AG20443 (cell line): Measurements from ENCODE around the gene FBXL17.

Experiments
- DNase-seq: peaks from one replicate; pipeline ENCODE4 v3.0.0; 2012; ENCODE audit warnings: low spot score, mixed read lengths

The FBXL17 gene

DNA sequence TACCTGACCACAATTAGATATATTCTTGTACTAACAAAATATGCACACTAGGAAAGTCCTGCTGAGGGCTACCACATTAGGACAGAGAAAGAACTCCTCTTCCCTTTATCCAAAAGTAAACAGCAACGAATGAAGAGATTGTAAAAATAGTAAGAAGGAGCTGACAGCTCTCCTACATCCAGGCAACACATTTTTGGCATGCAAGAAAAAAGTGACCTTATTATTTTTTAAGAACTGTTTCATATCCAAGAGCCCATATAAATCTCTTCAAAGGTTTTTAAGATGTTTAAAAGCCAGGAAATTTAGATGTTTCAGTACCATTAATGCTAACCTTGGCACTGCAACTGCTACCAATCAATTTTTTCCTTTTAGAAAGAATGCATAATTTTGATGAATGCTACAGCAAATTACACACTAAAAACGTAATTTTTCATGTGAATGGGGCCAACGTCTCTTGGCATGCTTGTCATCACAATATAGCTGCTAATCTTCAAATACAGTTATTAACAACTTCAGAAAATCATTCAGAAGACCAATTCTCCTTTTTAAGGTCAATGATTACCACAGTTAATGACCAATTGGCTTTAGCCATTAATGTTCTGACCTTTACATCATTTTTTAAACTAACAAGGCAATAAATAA is 132.0 kb downstream of the FBXL17 start:
- DNase-seq = no peak

DNA sequence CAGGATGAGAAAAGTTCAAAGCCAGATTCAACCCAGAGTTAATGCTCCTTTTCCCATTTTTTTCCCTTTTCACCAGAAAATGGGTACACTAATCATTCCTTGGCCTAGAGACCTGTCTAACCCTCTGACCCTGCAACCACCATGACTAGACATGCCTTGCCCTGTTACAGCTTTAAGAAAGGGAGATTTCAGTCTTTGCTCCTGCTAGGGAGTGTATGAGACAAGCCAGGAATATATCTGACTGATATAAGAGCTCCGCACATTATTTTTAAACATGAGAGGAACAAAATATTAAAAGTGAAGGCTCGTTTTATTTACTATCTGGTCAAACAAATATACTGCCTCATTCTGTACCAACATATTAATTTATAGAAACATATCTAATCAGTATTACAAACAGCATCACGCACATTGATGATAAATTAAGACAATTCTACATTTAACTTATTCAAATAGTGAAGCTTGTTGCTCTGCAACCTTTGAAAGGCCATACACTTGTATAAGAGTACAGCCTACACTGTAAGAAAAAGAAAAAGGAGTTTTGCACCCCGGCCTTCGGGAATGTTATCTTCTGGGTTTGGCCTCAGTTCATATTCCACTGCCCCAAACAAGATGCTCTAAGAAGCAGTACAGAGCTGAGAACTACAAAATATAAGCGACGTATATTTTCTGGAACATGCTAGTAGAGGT is 132.7 kb downstream of the FBXL17 start:
- no peak for DNase-seq

DNA sequence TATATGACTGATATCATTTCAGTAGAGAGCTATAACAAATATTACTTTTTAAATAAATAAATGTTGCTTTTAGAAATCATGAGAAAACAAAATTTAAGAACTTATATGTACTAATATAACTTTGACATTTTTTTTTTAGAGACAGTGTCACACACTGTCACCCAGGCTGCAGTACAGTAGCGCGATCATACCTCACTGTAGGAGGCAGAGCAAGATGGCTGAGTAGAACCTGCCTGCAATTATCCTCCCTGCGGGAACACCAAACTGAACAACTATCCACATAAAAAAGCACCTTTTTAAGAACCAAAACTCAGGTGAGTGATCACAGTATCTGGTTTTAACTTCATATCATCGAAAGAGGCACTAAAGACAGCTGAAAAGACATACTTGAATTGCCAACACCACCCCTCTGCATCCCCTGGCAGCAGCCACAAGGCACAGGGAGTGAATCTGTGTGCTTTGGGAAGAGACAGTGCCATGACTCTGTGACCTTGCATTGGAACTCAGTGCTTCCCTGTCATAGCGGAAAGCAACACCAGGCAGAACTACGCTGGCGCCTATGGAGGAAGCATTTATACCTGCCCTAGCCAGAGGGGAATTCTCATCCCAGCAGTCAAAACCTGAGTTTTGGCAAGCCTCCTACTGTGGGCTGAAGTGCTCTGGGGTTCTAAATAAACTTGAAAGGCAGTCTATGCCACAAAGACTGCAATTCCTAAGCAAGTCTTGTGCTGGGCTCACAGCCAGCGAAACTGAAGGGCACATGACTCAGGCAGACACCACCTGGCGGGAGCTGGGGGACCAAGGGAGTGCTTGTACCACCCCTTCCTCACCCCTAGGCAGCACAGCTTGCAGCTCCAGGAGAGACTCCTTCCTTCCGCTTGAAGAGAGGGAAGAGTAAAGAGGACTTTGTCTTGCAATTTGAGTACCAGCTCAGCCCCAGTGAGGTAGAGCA is 142.7 kb downstream of the FBXL17 start:
- DNase-seq = no peak

DNA sequence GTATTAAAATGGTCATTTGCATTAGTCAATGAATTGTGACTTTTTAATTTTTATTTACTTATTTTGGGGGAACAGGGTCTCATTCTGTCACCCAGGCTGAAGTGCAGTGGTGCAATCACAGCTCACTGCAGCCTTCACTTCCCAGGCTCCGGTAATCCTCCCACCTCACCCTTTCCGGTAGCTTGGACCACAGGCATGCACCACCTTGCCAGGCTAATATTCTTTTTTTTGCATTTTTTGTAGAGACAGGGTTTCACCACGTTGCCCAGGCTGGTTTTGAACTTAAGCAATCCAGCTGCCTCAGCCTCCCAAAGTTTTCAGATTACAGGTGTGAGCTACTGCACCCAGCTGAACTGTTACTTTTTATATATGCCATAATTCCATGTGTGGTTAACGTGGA is 143.4 kb downstream of the FBXL17 start:
- DNase-seq = no peak

DNA sequence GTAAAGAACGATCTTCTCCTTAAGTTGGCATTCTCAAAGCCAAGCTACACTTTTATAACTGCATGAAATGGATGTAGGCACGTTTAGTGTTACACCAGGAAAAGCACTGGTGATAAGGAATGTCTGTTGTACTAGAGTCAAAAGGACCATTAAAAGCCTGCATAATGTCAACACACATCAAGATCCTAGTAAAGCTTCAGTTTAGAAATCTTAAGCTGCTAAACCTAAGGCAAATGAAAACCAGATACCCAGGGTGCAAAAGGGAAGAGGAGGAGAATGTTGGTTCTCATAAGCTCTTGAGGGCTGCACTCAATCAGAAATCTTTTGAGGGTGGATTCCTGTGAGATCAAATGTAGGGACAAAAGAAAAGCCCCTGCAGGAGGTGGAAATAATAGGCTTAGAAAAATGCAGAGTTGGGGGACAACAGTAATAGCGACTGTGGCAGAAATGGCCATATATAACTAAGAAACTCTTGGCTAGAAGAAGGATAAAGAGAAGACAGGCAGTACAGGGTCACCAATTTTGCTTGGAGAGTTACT is 148.2 kb downstream of the FBXL17 start:
- no peak for DNase-seq

DNA sequence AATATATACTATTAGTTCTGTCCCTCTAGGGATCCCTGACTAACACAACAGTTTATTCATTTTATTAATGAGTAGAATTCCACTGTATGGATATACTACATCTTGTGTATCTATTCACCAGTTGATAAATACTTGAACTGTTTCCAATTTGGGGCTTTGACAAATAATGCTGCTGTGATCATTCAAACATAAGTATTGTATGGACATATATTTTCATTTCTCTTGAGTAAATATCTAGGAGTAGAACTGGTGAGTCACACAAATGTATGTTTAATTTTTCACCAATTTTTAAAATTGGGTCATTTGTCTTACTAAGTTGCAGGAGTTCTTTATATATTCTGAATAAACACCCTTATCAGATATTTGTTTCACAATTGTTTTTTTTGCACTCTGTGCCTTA is 149.1 kb downstream of the FBXL17 start:
- DNase-seq = no peak

DNA sequence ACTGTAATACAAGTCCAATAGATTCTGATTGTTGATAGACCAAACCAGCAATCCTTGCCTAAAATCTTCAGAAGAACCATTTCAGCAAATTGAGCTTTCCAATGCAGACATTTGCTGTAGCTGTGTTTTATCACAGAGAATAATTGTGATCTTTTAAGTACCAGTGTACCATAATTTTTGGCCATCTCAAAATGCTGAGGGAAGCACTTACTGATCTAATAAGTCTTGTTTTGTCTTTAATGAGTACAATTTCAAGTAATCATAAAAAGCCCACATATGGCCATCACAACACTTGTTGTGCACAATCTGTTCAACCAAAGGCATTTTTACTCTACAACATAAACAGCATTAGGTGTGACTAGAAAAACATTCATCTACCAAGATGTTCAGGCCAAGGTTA is 159.9 kb downstream of the FBXL17 start:
- DNase-seq = no peak

DNA sequence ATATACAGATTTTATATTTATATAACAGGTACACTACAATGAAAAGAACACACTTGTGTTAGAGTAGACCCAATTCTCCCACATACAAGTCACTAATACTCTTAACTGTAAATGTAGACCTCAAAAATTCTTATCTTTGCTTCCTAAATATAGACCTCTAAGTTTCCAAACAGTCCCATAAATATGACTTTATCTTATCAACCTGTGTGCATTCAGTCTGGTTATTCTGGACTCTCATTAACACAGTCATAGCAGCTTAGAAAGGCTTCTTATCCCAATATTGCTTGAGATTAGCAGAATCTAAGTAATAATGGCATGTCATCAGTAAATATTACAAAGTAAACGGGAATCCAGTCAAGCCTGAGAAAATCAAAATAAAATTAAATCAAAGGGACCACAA is 161.1 kb downstream of the FBXL17 start:
- DNase-seq = no peak

DNA sequence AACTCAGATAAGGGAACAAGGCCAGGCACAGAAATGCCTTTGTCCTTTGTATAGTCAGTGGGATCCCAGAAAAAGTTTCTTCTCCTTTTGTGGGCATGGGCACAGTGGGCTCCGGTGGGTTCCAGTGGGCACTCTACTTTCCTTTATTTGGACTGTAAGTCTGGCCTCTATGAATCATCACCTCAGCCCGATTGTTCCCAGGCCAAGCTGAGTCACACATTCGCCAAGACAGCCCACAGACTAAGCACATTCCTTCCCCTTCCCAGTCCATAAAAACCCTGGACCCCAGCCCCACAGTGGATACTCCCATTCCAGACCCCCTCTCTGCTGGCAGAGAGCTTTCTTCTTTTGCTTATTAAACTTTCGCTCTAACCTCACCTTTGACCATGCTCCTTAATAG is 165.0 kb downstream of the FBXL17 start:
- no peak for DNase-seq

DNA sequence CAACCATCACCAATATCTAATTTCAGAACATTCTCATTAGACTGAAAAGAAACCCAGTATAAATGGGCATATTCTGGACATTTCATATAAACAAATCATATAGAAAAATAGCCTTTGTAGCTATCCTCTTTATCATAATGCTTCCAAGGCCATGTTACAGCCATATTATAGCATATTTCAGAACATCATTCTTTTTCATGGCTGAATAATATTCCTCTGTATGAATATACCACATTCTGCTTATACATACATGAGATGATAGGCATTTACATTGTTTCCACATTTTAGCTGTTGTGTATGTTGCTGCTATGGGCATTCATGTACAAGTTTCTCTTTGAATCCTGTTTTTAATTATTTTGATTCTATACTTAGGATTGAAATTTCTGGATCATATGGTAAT is 167.0 kb downstream of the FBXL17 start:
- DNase-seq = no peak

DNA sequence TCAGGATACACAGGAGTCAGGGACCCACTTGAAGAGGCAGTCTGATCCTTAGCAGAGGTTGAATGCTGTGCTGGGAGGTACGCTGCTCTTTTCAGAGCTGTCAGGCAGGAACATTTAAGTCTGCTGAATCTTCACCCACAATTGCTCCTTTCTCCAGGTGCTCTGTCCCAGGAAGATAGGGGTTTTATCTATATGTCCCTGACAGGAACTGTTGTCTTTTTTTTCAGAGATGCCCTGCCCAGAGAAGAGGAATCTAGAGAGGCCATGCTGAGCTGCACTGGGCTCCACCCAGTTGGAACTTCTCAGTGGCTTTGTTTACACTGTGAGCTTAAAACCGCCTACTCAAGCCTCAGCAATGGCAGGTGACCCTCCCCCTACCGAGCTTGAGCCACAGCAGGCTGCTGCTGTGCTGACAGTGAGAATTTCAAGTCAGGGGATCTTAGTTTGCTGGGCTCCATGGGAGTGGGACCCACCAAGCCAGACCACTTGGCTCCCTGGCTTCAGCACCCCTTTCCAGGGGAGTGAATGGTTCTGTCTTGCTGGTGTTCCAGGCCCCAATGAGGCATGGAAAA is 169.0 kb downstream of the FBXL17 start:
- DNase-seq = no peak

DNA sequence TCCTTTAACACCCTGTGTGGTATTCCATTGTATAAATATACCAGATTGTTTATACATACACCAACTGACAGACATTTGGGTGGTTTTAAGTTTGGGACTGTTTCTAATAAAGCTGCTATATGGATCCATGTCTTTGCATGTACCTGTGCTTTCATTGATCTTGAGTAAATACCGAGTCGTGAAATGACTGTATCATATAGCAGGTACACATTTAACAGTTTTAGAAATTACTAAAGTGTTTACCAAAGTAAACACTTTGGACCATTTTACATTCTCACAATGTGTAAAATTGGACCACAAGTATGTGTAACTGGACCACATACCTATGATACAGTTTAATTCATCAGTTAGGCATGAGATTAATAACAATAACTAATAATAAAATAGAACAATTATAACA is 175.2 kb downstream of the FBXL17 start:
- DNase-seq = no peak

DNA sequence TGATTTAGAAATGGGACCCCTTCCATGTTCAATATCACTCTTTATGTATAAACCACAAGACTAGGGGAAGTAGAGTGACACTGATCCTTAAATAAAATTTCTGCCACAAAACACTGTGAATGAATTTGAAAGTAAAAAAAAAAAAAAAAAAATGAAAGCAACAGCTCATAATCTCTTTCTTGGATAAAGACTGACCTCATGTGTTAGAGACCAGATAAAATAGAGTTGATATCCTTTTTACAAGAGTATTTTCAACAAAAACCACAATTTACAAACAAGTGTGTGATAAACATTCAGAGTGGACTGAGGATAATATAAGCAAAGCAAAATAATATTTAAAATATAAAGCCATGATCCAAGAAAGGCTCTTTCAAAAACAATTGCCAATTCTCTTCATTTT is 180.2 kb downstream of the FBXL17 start:
- no peak for DNase-seq

DNA sequence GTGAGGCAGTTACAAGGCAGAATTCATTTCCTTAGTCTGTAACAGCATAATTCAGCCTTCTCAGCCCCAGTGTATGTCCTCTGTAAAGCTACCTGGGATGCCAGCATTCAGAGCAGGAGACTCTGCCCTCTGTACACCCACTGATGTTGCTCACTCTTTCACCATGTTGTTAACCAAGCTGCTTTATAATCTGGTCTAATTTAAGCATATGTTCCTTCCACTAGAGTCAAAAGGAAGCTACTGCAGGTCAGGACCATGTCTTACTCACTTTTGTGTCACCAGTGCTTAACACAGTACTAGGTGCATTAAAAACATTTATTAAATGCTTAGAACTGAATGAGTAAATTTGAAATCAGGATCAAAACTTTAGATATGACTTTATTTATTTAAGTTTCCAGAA is 185.6 kb downstream of the FBXL17 start:
- DNase-seq = peak; percentile 6

DNA sequence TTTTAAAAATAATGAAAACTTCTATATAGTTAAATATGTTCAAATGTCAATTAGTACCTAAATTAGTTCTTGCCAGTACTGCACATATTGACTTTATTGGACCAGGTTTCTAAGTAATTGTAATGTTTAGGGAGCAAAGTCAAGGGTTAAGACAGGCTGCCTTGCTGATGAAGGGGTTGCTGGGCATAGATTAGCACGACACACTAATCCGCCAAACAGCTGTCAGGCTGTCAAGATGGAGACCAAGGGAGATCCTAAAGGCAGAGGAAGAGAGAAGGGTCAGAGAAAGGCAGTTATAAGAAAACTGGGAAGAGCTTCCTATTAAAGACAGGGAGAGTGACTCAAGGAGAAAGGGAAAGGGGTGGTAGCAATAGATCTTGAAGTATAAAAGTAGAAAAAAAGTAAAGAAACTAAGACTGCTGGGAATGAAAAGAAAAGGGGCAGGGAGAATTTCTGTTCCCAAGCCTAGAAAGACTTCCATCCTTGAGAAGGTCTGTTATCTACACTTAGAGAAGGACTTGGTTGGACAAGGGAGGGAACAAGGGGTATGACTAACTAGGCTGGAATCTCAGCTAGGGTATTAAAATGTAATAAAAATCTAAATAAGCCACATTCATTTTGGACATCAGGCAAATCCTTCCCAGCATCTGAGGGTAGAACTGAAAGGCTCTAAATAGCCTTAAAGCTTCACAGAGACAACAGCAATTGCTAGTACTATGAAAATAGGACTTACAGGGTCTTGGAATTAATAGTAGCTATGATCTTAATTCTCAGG is 188.7 kb downstream of the FBXL17 start:
- DNase-seq = peak; percentile 81

DNA sequence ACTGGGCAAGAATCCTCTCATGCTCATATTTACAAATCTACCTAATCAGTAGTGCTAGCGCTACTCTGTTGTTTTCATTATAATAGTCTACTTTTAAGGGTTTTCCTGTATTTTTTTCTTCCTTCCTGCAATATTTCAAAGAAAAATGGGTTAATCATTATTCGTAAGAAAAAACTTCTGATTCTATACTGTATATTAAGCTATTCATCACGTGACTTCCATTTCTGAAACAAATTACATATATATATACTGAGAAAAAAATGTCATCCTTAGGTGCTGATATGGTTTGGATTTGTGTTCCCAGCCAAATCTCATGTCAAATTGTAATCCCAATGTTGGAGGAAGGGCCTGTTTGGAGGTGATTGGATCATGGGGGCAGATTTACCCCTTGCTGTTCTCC is 197.0 kb downstream of the FBXL17 start:
- DNase-seq = no peak

DNA sequence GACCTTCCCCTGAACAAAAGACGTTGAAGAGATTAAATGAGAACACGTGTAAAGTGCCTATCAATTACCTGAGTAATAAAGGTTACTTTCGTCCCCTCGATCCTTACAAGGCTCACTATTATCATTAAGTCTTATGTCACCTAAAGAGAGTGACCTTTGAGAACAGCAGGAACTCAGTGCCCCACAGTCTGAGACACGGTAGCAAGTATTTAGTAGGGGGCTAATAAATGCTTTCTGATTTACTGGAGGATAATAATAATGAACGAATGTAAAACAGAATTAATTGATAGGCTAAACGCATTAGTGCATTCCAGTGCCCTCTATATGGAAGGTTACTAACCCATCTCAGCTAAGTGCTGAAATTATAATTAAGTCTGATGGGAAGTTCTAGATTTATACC is 199.9 kb downstream of the FBXL17 start:
- no peak for DNase-seq

DNA sequence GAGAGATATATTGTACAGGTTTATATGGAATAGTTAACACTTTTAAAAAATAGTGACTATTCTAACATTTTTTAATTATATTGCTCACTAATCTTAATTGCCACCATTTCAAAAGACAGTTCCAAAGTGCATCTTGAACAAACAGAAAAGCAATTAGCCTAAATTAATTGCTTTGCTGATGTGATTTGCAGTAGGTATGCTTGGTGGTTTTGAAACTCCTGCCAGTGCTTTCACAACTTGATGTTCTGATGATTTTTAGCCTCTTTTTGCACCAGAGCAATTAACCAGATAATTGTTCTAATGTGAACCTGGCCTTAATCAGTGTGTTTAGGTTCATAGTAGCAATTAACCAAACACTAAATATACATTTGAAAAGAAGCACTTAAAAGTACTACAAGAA is 207.6 kb downstream of the FBXL17 start:
- DNase-seq = no peak

DNA sequence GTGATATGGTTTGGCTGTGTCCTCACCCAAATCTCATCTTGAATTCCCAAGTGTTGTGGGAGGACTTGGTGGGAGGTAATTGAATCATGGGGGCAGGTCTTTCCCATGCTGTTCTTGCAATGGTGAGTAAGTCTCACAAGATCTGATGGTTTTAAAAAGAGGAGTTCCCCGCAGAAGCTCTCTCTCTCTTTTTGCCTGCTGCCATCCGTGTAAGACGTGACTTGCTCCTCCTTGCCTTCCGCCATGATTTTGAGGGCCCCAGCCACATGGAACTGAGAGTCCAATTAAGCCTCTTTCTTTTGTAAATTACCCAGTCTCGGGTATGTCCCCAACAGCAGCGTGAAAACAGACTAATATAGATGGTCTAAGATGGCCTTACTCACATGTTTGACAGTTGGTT is 210.1 kb downstream of the FBXL17 start:
- no peak for DNase-seq

DNA sequence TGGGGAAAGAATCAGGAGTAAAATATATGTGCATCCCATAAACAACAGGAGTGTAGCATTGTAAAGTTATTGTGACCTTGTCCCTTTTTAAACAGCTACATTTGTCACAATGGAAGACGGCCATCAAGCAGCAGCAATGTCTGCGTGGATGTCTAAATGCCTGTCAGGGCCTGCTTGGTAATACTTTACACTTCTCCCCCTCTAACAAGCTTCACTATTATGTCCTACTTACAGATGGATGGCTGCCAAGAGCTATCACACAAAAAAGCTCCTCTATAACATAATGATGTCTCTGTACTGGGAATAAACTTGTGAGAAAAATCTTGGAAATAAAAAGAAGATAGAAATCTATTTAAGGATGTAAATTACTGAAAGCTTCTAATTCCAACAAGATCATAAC is 213.0 kb downstream of the FBXL17 start:
- no peak for DNase-seq

DNA sequence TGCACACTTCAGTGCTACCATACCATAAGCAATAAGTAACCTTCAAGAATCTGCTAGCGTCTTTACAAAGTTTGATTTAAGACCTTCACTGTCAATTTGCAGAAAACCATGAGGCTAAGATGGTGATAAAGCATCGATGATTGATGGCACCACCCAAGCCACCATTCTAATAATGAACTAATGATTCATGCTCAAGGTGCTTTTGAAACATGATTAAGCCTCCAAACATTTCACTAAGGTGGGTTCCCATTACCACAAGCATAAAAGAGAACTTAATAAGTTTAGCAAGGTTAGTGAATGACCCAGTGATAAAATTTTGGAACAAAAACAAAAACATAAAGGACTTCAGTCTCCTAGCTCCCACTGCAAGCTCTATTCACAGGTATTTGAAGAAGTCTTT is 214.7 kb downstream of the FBXL17 start:
- DNase-seq = no peak

DNA sequence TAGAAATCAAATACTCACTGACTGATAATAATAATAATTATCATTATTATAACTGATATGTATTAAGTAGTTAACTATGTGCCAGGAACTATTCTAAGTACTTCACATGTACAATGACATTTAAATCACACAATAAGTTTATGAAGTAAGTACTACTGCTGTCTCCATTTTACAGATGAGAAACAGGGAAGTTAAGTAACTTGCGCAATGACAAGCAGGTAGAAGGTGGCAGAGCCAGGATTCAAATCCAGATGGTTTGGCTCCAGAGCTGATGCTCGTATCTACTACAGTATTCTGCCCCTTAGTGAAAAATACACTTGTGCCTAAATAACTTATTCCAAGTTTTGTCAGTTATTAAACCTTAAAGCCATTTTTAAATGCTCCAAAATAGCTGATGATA is 217.3 kb downstream of the FBXL17 start:
- no peak for DNase-seq
